Transverse colon (tissue), 3 donors: Measurements from ENCODE around the gene CHN1.

Source experiments
- POLR2A ChIP-seq: fragments of 450-650 bp; IDR thresholded peaks from one replicate; pipeline ENCODE4 v1.6.1; 2016; ENCODE audit warnings: antibody characterized with exemption, mild to moderate bottlenecking, moderate library complexity
- TF ChIP-seq, protein P1 (sequence below), 5 experiments: fragments of 200-600 bp in 3 of 5; fragments of 450-650 bp in 2 of 5; sonication (generic) in 3 of 5; IDR thresholded peaks; 1 replicate in 2 of 5; 2 replicates in 3 of 5; pipeline ENCODE4 v1.5.1; 2016 to 2017; ENCODE audit warnings: antibody characterized with exemption in 5 of 5, inconsistent platforms in 3 of 5, mild to moderate bottlenecking in 2 of 5, moderate library complexity in 1 of 5

DNA sequence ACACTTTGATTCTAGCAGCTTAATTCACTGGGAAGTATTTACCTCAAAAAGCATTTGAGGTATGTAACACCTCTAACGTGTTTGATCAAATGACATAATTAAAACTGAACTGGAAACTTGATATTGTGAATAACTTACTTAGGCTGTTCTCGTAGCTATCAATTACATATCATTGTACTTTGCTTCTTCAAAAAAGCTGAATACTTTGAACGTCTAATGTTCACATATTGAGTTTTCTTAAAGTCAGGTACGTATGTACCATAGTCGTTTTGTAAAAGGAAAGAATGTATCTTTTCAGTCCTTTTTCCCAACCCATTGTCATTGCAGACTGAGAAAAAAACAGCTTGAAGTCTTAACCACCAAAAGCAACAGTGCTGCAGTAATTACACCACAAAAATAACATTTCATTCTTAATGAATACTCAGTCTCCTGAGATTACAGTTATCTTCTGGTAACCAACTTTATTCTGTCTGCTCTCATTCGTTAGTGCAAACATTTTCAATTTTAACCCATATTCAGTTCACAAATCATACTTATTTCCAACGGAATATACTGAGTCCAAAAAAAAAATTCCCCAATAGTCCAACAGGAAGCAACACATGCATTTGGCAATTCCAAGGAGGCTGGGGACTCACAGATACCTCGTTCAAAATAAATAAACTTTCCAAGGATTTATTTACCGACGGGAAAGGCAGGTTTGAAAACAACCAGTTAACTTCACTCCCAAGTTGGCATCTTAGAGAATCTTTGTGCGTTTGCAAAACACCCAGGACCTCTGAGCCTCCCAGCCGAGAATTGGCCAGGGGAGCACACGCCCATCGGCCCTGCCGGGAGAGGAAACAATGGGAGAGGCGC is 1.1 kb downstream of the CHN1 start:
- TF ChIP-seq, protein P1, sequence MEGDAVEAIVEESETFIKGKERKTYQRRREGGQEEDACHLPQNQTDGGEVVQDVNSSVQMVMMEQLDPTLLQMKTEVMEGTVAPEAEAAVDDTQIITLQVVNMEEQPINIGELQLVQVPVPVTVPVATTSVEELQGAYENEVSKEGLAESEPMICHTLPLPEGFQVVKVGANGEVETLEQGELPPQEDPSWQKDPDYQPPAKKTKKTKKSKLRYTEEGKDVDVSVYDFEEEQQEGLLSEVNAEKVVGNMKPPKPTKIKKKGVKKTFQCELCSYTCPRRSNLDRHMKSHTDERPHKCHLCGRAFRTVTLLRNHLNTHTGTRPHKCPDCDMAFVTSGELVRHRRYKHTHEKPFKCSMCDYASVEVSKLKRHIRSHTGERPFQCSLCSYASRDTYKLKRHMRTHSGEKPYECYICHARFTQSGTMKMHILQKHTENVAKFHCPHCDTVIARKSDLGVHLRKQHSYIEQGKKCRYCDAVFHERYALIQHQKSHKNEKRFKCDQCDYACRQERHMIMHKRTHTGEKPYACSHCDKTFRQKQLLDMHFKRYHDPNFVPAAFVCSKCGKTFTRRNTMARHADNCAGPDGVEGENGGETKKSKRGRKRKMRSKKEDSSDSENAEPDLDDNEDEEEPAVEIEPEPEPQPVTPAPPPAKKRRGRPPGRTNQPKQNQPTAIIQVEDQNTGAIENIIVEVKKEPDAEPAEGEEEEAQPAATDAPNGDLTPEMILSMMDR (IDR thresholded peaks at IDR 0.05): no peak
- TF ChIP-seq POLR2A: no peak
